Mucosa of stomach (tissue), 1 donor: Measurements from ENCODE around the gene FSCN2.

Experiments
- H3K27me3 ChIP-seq: one replicate; pipeline ENCODE4 v1.7.0; 2013; ENCODE audit warnings: mild to moderate bottlenecking, low read length; ENCODE audit not compliant: control insufficient read depth, insufficient read depth
- H3K36me3 ChIP-seq: one replicate; pipeline ENCODE4 v1.7.0; 2013; ENCODE audit warnings: low read length; ENCODE audit not compliant: control insufficient read depth, insufficient read depth
- H3K4me1 ChIP-seq: one replicate; pipeline ENCODE4 v1.7.0; 2013; ENCODE audit warnings: mild to moderate bottlenecking, low read length; ENCODE audit not compliant: control insufficient read depth, insufficient read depth
- H3K4me3 ChIP-seq: one replicate; pipeline ENCODE4 v1.7.0; 2013; ENCODE audit warnings: low read length
- H3K9ac ChIP-seq: one replicate; pipeline ENCODE4 v1.7.0; 2013; ENCODE audit warnings: mild to moderate bottlenecking, low read length, moderate library complexity
- H3K9me3 ChIP-seq: one replicate; pipeline ENCODE4 v1.7.0; 2013; ENCODE audit warnings: mild to moderate bottlenecking, low read length, moderate library complexity; ENCODE audit not compliant: control insufficient read depth
- donor health status: Pancreatic carcinoma.

Gene FSCN2

GRCh38 chr17:81576621-81577277 is 48.6 kb downstream of the FSCN2 start:
- Histone ChIP-seq H3K4me1 (peaks cover 25% of the 10 kb centered on the region), H3K9ac (peak overlapping the region; percentile 39), H3K27me3 (no peaks in the 10 kb centered on the region), H3K36me3 (peaks cover under 1% of the 10 kb centered on the region), H3K9me3 (no peaks in the 10 kb centered on the region), H3K4me3 (no peak overlapping the region)

GRCh38 chr17:81577278-81578000 is 49.3 kb downstream of the FSCN2 start:
- peaks cover 25% of the 10 kb centered on the region for H3K4me1 ChIP-seq
- no peaks in the 10 kb centered on the region for H3K36me3 ChIP-seq
- no peaks in the 10 kb centered on the region for H3K9me3 ChIP-seq
- H3K4me3 ChIP-seq, result no peak overlapping the region
- H3K27me3 ChIP-seq, result no peaks in the 10 kb centered on the region
- H3K9ac ChIP-seq, result peak overlapping the region; percentile 39

GRCh38 chr17:81578038-81578441 is 49.9 kb downstream of the FSCN2 start:
- H3K27me3 ChIP-seq, result no peaks in the 10 kb centered on the region
- no peak overlapping the region for H3K4me3 ChIP-seq
- peaks cover 25% of the 10 kb centered on the region for H3K4me1 ChIP-seq
- no peaks in the 10 kb centered on the region for H3K9me3 ChIP-seq
- no peak overlapping the region for H3K9ac ChIP-seq
- H3K36me3 ChIP-seq, result no peaks in the 10 kb centered on the region

- H3K36me3 ChIP-seq, result no peaks in the 10 kb centered on the region
Observed at GRCh38 chr17:81578561-81579225, 50.5 kb downstream of the FSCN2 start.

GRCh38 chr17:81579298-81579697 is 51.1 kb downstream of the FSCN2 start:
- no peak overlapping the region for H3K9ac ChIP-seq
- H3K4me1 ChIP-seq, result peaks cover 25% of the 10 kb centered on the region
- no peak overlapping the region for H3K4me3 ChIP-seq
- H3K9me3 ChIP-seq, result no peaks in the 10 kb centered on the region
- no peaks in the 10 kb centered on the region for H3K27me3 ChIP-seq
- peaks cover 5% of the 10 kb centered on the region for H3K36me3 ChIP-seq

More at GRCh38 chr17:81578561-81579225, 50.5 kb downstream of the FSCN2 start:
- no peaks in the 10 kb centered on the region for H3K9me3 ChIP-seq
- no peak overlapping the region for H3K4me3 ChIP-seq
- H3K27me3 ChIP-seq, result no peaks in the 10 kb centered on the region
- no peak overlapping the region for H3K9ac ChIP-seq
- peaks cover 25% of the 10 kb centered on the region for H3K4me1 ChIP-seq

- peaks cover 5% of the 10 kb centered on the region for H3K36me3 ChIP-seq
- H3K4me1 ChIP-seq, result peaks cover 25% of the 10 kb centered on the region
- H3K9ac ChIP-seq, result no peak overlapping the region
- H3K4me3 ChIP-seq, result no peak overlapping the region
- H3K9me3 ChIP-seq, result no peaks in the 10 kb centered on the region
- no peaks in the 10 kb centered on the region for H3K27me3 ChIP-seq
Observed at GRCh38 chr17:81579821-81580321, 51.7 kb downstream of the FSCN2 start.

- no peaks in the 10 kb centered on the region for H3K9me3 ChIP-seq
- H3K4me3 ChIP-seq, result no peak overlapping the region
- H3K9ac ChIP-seq, result no peak overlapping the region
- no peaks in the 10 kb centered on the region for H3K27me3 ChIP-seq
- H3K4me1 ChIP-seq, result peaks cover 24% of the 10 kb centered on the region
- peaks cover 5% of the 10 kb centered on the region for H3K36me3 ChIP-seq
Observed at GRCh38 chr17:81580481-81580880, 52.3 kb downstream of the FSCN2 start.

GRCh38 chr17:81581758-81582157 is 53.6 kb downstream of the FSCN2 start:
- Histone ChIP-seq H3K4me1 (peaks cover 11% of the 10 kb centered on the region), H3K36me3 (peaks cover 10% of the 10 kb centered on the region), H3K27me3 (no peaks in the 10 kb centered on the region), H3K9ac (no peak overlapping the region), H3K4me3 (no peak overlapping the region), H3K9me3 (no peaks in the 10 kb centered on the region)

- Histone ChIP-seq H3K9ac (no peak overlapping the region), H3K27me3 (no peaks in the 10 kb centered on the region), H3K36me3 (peaks cover 10% of the 10 kb centered on the region), H3K4me1 (peaks cover 5% of the 10 kb centered on the region), H3K9me3 (no peaks in the 10 kb centered on the region), H3K4me3 (no peak overlapping the region)
Observed at GRCh38 chr17:81582341-81582740, 54.2 kb downstream of the FSCN2 start.

GRCh38 chr17:81582749-81583148 is 54.6 kb downstream of the FSCN2 start:
- H3K27me3 ChIP-seq, result no peaks in the 10 kb centered on the region
- peaks cover 10% of the 10 kb centered on the region for H3K36me3 ChIP-seq
- H3K9me3 ChIP-seq, result no peaks in the 10 kb centered on the region
- H3K4me3 ChIP-seq, result no peak overlapping the region
- H3K9ac ChIP-seq, result no peak overlapping the region
- peaks cover under 1% of the 10 kb centered on the region for H3K4me1 ChIP-seq

GRCh38 chr17:81583589-81584342 is 55.6 kb downstream of the FSCN2 start:
- peaks cover 21% of the 10 kb centered on the region for H3K36me3 ChIP-seq
- H3K27me3 ChIP-seq, result no peaks in the 10 kb centered on the region
- no peaks in the 10 kb centered on the region for H3K9me3 ChIP-seq
- no peaks in the 10 kb centered on the region for H3K4me1 ChIP-seq
- H3K9ac ChIP-seq, result no peak overlapping the region
- no peak overlapping the region for H3K4me3 ChIP-seq
